Measurements from ENCODE around the gene CEACAM19. TPM values are rescaled to one million over a fixed set of nuclear protein-coding genes. Genes with fewer than 3 reads are reported as not detected.

The CEACAM19 gene
- total and polyA plus RNA-seq, 11 donors: 1.9 to 12.8 (median 5.1) TPM

MicroRNAs within 50 kb of the gene (microRNA counts, 767-probe panel; counts per million panel counts)
- microRNA hsa-miR-4531: 2,301 to 2,550 counts per million in 2 donors

Small RNA genes within 50 kb of the gene (microRNA-seq; reads per million reads assigned to microRNA genes)
- 0 reads per million in 4 donors for gene MIR4531

Other genes starting within 250 kb of the CEACAM19 start
- 10 to 100 TPM in 1 of 9 donors, 1 to 10 TPM in 8; 5.6 to 11.1 (median 6.7) TPM for gene ZNF229, start 223.0 kb upstream of the CEACAM19 start, total RNA-seq
- 1 to 10 TPM; 2.5 to 6.1 TPM for gene ZNF229, start 223.0 kb upstream of the CEACAM19 start, polyA plus RNA-seq
- gene ZNF180, start 171.0 kb upstream of the CEACAM19 start, total RNA-seq: 10 to 100 TPM in 1 of 9 donors, 1 to 10 TPM in 8; 3.5 to 14.2 (median 4.5) TPM
- 1 to 10 TPM; 2.0 to 5.0 TPM for gene ZNF180, start 171.0 kb upstream of the CEACAM19 start, polyA plus RNA-seq
- gene CEACAM20, start 141.8 kb upstream of the CEACAM19 start, total RNA-seq: not detected
- not detected for gene CEACAM20, start 141.8 kb upstream of the CEACAM19 start, polyA plus RNA-seq
- gene IGSF23, start 57.9 kb upstream of the CEACAM19 start, total RNA-seq: 1 to 10 TPM in 1 of 9 donors, under 1 TPM in 1, not detected in 7; 0.21 to 3.5 TPM
- under 1 TPM in 1 of 2 donors, not detected in 1; 0.83 TPM for gene IGSF23, start 57.9 kb upstream of the CEACAM19 start, polyA plus RNA-seq
- 100 to 1,000 TPM in 2 of 9 donors, 10 to 100 TPM in 7; 33.7 to 140 (median 49.1) TPM for gene PVR, start 27.6 kb upstream of the CEACAM19 start, total RNA-seq
- gene PVR, start 27.6 kb upstream of the CEACAM19 start, polyA plus RNA-seq: 100 to 1,000 TPM in 1 of 2 donors, 10 to 100 TPM in 1; 34.1 to 143 TPM
- gene CEACAM16, start 27.7 kb downstream of the CEACAM19 start, total RNA-seq: not detected
- not detected for gene CEACAM16, start 27.7 kb downstream of the CEACAM19 start, polyA plus RNA-seq
- 10 to 100 TPM; 11.7 to 90.5 (median 22.9) TPM for gene BCL3, start 77.2 kb downstream of the CEACAM19 start, total RNA-seq
- 10 to 100 TPM; 18.6 to 18.9 TPM for gene BCL3, start 77.2 kb downstream of the CEACAM19 start, polyA plus RNA-seq
- gene CBLC, start 106.4 kb downstream of the CEACAM19 start, total RNA-seq: not detected
- under 1 TPM in 1 of 2 donors, not detected in 1; 0.04 TPM for gene CBLC, start 106.4 kb downstream of the CEACAM19 start, polyA plus RNA-seq
- 100 to 1,000 TPM in 4 of 9 donors, 10 to 100 TPM in 5; 50.9 to 160 (median 94.3) TPM for gene BCAM, start 137.6 kb downstream of the CEACAM19 start, total RNA-seq
- gene BCAM, start 137.6 kb downstream of the CEACAM19 start, polyA plus RNA-seq: 100 to 1,000 TPM in 1 of 2 donors, 10 to 100 TPM in 1; 55.3 to 126 TPM
- 10 to 100 TPM; 37.0 to 99.6 (median 57.6) TPM for gene NECTIN2, start 174.8 kb downstream of the CEACAM19 start, total RNA-seq
- gene NECTIN2, start 174.8 kb downstream of the CEACAM19 start, polyA plus RNA-seq: 10 to 100 TPM; 40.9 to 96.5 TPM
- 10 to 100 TPM; 32.2 to 58.8 (median 46.3) TPM for gene TOMM40, start 219.8 kb downstream of the CEACAM19 start, total RNA-seq
- 10 to 100 TPM; 41.3 to 79.9 TPM for gene TOMM40, start 219.8 kb downstream of the CEACAM19 start, polyA plus RNA-seq
- gene APOE, start 234.3 kb downstream of the CEACAM19 start, total RNA-seq: 100 to 1,000 TPM in 2 of 9 donors, 10 to 100 TPM in 5, 1 to 10 TPM in 2; 4.1 to 149 (median 25.7) TPM
- 10 to 100 TPM; 33.2 to 35.7 TPM for gene APOE, start 234.3 kb downstream of the CEACAM19 start, polyA plus RNA-seq
- 10 to 100 TPM in 2 of 9 donors, 1 to 10 TPM in 5, under 1 TPM in 1, not detected in 1; 0.83 to 84.7 (median 3.8) TPM for gene APOC1, start 243.1 kb downstream of the CEACAM19 start, total RNA-seq
- 1 to 10 TPM; 1.1 to 2.1 TPM for gene APOC1, start 243.1 kb downstream of the CEACAM19 start, polyA plus RNA-seq

Data from heart left ventricle (tissue), 11 donors.